GM12892 (cell line): ENCODE measurements around the gene P2RX3.

Experiments
- DNase-seq: peaks from one replicate; pipeline ENCODE4 v3.0.0; 2011; ENCODE audit not compliant: insufficient read length
- FAIRE-seq: peaks from 2 replicates; lab custom pipeline; 2011; peaks lifted over from hg19 to GRCh38; lab: Jason Lieb, UNC
- POLR2A ChIP-seq: IDR thresholded peaks from 2 replicates; pipeline ENCODE4 v1.6.1; 2011; ENCODE audit warnings: low read depth, low read length, control low read depth
- POLR2AphosphoS5 ChIP-seq: IDR thresholded peaks from 2 replicates; pipeline ENCODE4 v1.6.1; 2011; ENCODE audit warnings: low read depth, low read length, control low read depth
- TAF1 ChIP-seq: IDR thresholded peaks from 2 replicates; pipeline ENCODE4 v1.6.1; 2011; ENCODE audit warnings: low read depth, mild to moderate bottlenecking, control low read depth, low read length, borderline replicate concordance

The P2RX3 gene

DNA sequence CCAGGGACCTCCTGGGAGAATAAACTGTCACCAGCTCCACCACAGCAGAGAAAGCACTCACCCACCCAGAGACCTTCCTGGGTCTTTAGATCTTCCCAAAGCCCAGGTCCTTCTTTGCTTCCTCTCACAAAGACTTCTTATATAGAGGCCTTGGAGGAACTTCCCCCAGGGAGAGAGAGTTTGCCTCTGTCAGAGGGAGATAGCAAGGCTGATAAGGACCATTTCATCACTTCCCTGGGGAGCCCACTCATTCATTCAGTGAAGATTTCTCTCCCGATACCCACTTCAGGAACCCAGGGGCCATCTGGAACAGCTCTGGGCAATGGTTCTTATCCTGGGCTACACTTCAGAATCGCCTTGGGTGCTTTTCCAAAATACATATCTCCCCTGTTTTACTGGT, 52.4 kb downstream of the P2RX3 start, which contains the start of gene PRG2:
Gene PRG2, minus strand, starts transcription at position 116 of the 400 bp plus-strand sequence. CDS start 706 bp downstream, outside the sequence.
- no peak for FAIRE-seq
- TF ChIP-seq TAF1 (no peak), POLR2A (no peak), POLR2AphosphoS5 (no peak)
- DNase-seq: no peak

DNA sequence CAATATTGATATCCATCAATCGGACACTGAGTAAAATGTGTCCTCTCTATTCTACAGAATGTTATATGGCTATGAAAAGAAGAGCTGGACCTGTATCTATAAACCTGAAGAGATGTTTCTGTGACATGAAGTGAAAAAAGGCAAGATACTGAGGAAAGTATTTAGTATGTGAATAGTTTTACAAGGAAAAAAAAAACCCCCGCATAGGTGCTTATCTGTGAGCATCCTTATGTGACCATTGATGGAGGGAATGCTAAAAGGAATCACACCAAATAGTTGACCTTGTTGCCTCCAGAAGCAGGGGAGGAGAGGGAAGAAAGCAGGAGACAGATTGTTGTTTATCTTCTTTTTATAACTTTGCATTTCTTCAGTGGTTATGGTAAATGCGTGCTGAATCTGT, 53.0 kb downstream of the P2RX3 start:
- no peak for TF ChIP-seq POLR2A
- TF ChIP-seq POLR2AphosphoS5: no peak
- no peak for TF ChIP-seq TAF1
- no peak for FAIRE-seq
- DNase-seq: no peak

- FAIRE-seq (peak; percentile 5), DNase-seq (no peak)
- TF ChIP-seq POLR2AphosphoS5 (no peak), POLR2A (no peak), TAF1 (no peak)
Observed at GRCh38 chr11:57391539-57391938, 53.4 kb downstream of the P2RX3 start.

DNA sequence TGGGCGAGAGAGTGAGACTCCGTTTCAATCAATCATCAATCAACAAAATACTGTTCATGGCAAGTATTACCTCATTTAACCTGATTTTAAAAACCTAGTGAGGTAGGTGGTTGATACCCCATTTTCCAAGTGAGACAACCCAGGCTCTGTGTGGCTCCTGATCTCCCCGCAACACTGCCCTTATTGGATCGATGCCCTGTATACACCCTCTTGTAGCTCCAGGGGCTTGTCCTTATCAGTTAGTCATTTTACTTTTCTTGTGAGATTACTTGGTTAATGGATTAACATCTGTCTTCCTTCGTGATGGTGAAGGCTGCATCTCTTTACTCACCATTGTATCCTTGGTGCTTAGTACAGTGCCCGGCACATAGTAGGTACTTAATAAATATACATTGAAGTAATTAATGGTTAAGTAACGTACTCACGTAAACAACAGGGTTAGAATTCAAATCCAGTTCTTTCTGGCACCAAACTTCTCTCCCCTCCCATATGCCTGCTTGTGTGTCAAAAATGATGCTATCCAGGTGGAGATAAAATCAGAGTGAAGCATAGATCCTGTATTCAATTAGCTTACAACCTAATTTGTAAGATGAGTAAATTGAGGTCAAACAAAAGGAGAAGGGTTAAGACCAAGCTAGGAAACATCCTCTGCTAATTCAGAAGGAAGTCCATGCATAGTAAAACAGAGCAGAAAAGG, 54.1 kb downstream of the P2RX3 start:
- no peak for FAIRE-seq
- no peak for DNase-seq
- no peak for TF ChIP-seq POLR2A
- no peak for TF ChIP-seq POLR2AphosphoS5
- no peak for TF ChIP-seq TAF1

DNA sequence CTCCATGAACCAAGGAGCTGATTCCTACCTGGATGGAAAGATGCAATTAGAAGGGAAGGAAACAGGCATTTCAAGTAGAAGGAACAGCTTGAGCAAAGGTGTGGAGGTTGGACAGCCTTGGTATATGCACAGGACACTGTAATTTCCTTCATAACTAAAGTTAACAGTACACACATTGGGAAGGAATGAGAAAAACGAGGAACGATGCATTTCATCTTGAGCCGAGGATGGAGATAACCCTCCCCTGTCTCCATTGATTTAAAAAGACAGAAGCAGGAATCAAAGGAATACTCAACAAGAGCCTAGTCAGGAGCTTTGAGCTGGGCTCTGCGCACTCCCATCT, 54.6 kb downstream of the P2RX3 start:
- TF ChIP-seq TAF1 (no peak), POLR2AphosphoS5 (no peak), POLR2A (no peak)
- FAIRE-seq (no peak), DNase-seq (no peak)

- no peak for DNase-seq
- TF ChIP-seq TAF1 (no peak), POLR2AphosphoS5 (no peak), POLR2A (no peak)
- no peak for FAIRE-seq
Observed at GRCh38 chr11:57394203-57394965, 56.2 kb downstream of the P2RX3 start.

DNA sequence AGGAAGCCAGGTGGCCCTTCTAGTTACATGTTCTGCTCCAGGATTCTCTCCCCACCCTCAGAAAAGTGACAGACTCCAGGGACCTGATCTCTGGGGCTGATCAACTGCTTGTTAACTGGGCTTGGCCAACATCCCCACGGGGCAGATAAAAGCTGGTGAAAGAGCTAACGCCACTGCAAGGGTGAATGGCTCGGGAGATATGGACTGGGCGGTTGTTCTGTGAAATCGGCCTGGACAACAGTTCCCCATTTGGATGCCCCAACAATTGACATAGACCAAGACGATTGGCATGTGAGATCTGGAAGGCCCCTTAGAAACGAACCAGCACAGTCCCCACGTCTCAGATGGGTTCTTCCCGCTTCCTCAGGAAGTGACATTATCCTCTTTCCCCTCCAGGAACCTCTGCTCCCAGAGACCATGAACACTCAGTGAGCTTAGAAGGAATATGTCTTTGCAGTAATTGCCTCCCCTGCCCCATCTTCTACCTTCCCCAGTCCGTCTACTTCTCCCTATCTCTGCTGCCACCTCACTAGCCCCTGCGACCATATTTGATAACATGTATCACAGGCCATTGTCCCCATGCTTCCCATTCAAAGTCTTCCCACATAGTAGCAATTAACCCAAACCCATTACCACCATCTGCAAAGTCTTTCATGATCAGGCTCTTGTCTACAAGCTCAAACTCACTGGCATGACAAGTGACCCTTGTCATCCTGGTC, 57.9 kb downstream of the P2RX3 start:
- no peak for DNase-seq
- FAIRE-seq: no peak
- TF ChIP-seq POLR2A: no peak
- TF ChIP-seq POLR2AphosphoS5: 0 out of 2 replicates have a peak, but pooled peaks have one; percentile 30

GRCh38 chr11:57396744-57397143, 58.6 kb downstream of the P2RX3 start:
- DNase-seq: no peak
- no peak for TF ChIP-seq POLR2A
- TF ChIP-seq TAF1: no peak
- TF ChIP-seq POLR2AphosphoS5: no peak

DNA sequence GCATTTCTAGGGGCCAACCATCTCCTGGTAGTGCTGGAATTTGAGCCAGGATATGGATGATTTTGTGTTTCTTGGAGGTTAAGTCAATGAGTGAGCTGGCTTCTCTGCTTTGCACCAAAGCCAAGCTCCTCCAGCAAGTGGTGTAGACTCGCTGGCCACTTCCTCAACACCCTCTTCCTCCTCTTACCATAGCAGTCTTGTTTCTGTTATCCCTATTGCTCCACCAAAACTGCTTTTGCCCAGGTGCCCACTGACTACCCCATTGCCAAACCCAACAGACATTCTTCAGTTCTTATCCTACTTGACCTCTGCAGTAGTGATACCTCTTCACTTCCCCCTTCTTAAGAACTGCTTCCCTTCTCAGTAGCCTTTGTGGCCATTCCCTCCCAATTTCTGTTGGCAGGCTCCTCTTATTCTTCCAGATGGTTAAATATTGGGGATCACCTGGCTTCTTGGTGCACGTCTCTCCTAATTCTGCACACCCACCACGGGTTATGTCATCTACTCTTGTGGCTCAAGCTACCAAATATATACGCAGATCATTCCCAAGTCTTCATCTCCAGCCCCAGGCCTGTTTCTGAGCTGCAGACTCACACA, 59.3 kb downstream of the P2RX3 start:
- DNase-seq (no peak), FAIRE-seq (no peak)
- no peak for TF ChIP-seq POLR2A
- no peak for TF ChIP-seq TAF1
- TF ChIP-seq POLR2AphosphoS5: no peak

More at GRCh38 chr11:57396744-57397143, 58.6 kb downstream of the P2RX3 start:
- no peak for FAIRE-seq

- DNase-seq (no peak), FAIRE-seq (no peak)
- no peak for TF ChIP-seq POLR2A
- TF ChIP-seq POLR2AphosphoS5: no peak
- no peak for TF ChIP-seq TAF1
Observed at GRCh38 chr11:57399221-57399620, 61.1 kb downstream of the P2RX3 start.
